ENCODE results near the gene SYT15B. TPM values are rescaled to one million over a fixed set of nuclear protein-coding genes. Genes with fewer than 3 reads are reported as not detected.

Gene SYT15B
- under 0.01 TPM in 1 of 2 replicates, not detected in the other for total RNA-seq

DNA sequence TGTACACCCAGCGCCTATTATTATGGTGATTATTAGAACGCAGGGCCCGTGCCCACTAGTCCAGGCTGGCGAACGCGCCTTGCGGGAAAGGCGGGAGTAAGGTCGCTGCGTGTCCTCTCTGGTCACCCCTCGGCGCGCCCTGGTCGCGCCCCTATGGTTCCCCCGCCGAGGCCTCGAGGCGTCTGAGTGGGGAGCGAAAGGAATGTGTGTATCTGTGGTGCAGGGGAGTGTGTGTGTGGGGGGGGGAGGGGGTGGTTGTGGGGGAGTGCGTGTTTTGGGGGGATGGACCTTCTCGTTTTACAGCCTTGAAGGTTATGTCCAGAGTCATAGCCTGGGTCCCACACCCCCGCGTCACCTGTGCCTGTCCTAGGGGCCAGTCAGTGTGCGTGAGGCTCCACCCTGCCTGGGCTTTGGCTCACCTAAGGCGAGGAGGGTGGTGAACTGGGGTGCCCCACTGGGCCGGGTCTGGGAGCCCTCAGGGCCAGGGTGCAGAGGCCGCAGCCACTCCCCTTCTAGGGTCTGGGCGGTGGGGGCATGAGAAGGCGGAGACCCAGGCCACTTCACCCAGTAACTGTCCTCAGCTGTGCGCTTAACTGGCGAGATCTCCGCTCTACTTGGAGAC is at the start of gene SYT15B:
Gene SYT15B (minus strand): TSS at position 39 of the 622 bp plus-strand sequence. CDS start 952 bp downstream, outside the sequence.

Other genes with a start within 250 kb of the SYT15B start
- 2.3 and 4.1 TPM in 2 replicates for gene AGAP9, start 240.0 kb downstream of the SYT15B start, total RNA-seq
- 0.16 TPM in 1 of 2 replicates, not detected in the other for gene NPY4R2, start 155.1 kb upstream of the SYT15B start, total RNA-seq
- not detected in 2 replicates for gene FAM25C, start 236.2 kb upstream of the SYT15B start, total RNA-seq

All from hair follicle dermal papilla cell (primary cell).